Hepatocyte (in vitro differentiated cells): ENCODE data around the gene FRMD3.

Experiments
- CTCF ChIP-seq: fragments of 200-600 bp; sonication (generic); IDR thresholded peaks from 2 replicates; pipeline ENCODE4 v1.5.1; 2016; ENCODE audit warnings: antibody characterized with exemption, mild to moderate bottlenecking; ENCODE audit not compliant: poor library complexity
- EZH2 ChIP-seq: fragments of 200-600 bp; sonication (generic); IDR thresholded peaks from 2 replicates; pipeline ENCODE4 v1.6.1; 2016; ENCODE audit warnings: antibody characterized with exemption, mild to moderate bottlenecking, borderline replicate concordance
- EZH2phosphoT487 ChIP-seq: fragments of 200-600 bp; sonication (generic); IDR thresholded peaks from one replicate; pipeline ENCODE4 v1.6.1; 2018; ENCODE audit warnings: antibody characterized with exemption, mild to moderate bottlenecking, low read depth, moderate library complexity; ENCODE audit not compliant: unreplicated experiment, severe bottlenecking

- peak; percentile 11 for TF ChIP-seq CTCF
- no peak for TF ChIP-seq EZH2
- TF ChIP-seq EZH2phosphoT487 = no peak
Observed at GRCh38 chr9:83204047-83204446, 334.2 kb downstream of the FRMD3 start.
